Measurements from ENCODE around the gene STMN3. TPM values are rescaled to one million over a fixed set of nuclear protein-coding genes. Genes with fewer than 3 reads are reported as not detected.
"Not testable (repeated sequence)": the region's sequence is repeated elsewhere in the genome, so short reads cannot be mapped to it uniquely, and the experiment has no call there.

Gene STMN3
- polyA plus RNA-seq, 1 experiment = 12.7 TPM

GRCh38 chr20:63661959-63662812 is 9.0 kb upstream of the STMN3 start:
- ChIA-PET CTCF (interaction anchor here (0.8 to 1.6 kb wide), 2 partner anchors 16 to 18 kb away, joined by 3 to 4 read pairs; no protein-coding TSS in a partner anchor), POLR2A (no interaction called here)
- TF ChIP-seq CTCF (IDR thresholded peaks at IDR 0.05; ENCODE audit: insufficient read depth, low read depth, low read length) = no peak
- no peaks in the 10 kb centered on the region for H3K27me3 ChIP-seq (ENCODE audit: control insufficient read depth, insufficient read depth, low read length)
- peaks cover 40% of the 10 kb centered on the region for H3K36me3 ChIP-seq (ENCODE audit: control insufficient read depth, insufficient read depth, low read length)
- DNase-seq (ENCODE audit: low read depth) = no peak
- H3K4me3 ChIP-seq (ENCODE audit: low read depth, low read length) = no peak overlapping the region

- no peak for TF ChIP-seq CTCF (IDR thresholded peaks at IDR 0.05; ENCODE audit: insufficient read depth, low read depth, low read length)
- POLR2A ChIA-PET = no interaction called here
- Histone ChIP-seq H3K36me3 (ENCODE audit: control insufficient read depth, insufficient read depth, low read length) (peaks cover 36% of the 10 kb centered on the region), H3K27me3 (ENCODE audit: control insufficient read depth, insufficient read depth, low read length) (no peaks in the 10 kb centered on the region), H3K4me3 (ENCODE audit: low read depth, low read length) (no peak overlapping the region)
- CTCF ChIA-PET = no interaction called here
- no peak for DNase-seq (ENCODE audit: low read depth)
Measured at GRCh38 chr20:63661108-63661507, 7.9 kb upstream of the STMN3 start.

GRCh38 chr20:63660622-63661021 is 7.4 kb upstream of the STMN3 start:
- DNase-seq (ENCODE audit: low read depth) = no peak
- Histone ChIP-seq H3K4me3 (ENCODE audit: low read depth, low read length) (no peak overlapping the region), H3K36me3 (ENCODE audit: control insufficient read depth, insufficient read depth, low read length) (peaks cover 34% of the 10 kb centered on the region), H3K27me3 (ENCODE audit: control insufficient read depth, insufficient read depth, low read length) (no peaks in the 10 kb centered on the region)
- no peak for TF ChIP-seq CTCF (IDR thresholded peaks at IDR 0.05; ENCODE audit: insufficient read depth, low read depth, low read length)
- ChIA-PET CTCF (no interaction called here), POLR2A (no interaction called here)

GRCh38 chr20:63660174-63660573 is 7.0 kb upstream of the STMN3 start:
- H3K4me3 ChIP-seq (ENCODE audit: low read depth, low read length); CTCF ChIA-PET; H3K27me3 ChIP-seq (ENCODE audit: control insufficient read depth, insufficient read depth, low read length); DNase-seq (ENCODE audit: low read depth); POLR2A ChIA-PET: not testable (repeated sequence)
- H3K36me3 ChIP-seq (ENCODE audit: control insufficient read depth, insufficient read depth, low read length) = peaks cover 31% of the 10 kb centered on the region

GRCh38 chr20:63659370-63659769 is 6.1 kb upstream of the STMN3 start:
- Histone ChIP-seq H3K4me3 (ENCODE audit: low read depth, low read length) (peak overlapping the region; percentile 85), H3K27me3 (ENCODE audit: control insufficient read depth, insufficient read depth, low read length) (no peaks in the 10 kb centered on the region), H3K36me3 (ENCODE audit: control insufficient read depth, insufficient read depth, low read length) (peaks cover 27% of the 10 kb centered on the region)
- POLR2A ChIA-PET = no interaction called here
- TF ChIP-seq CTCF (IDR thresholded peaks at IDR 0.05; ENCODE audit: insufficient read depth, low read depth, low read length) = no peak
- DNase-seq (ENCODE audit: low read depth) = no peak
- CTCF ChIA-PET = no interaction called here
